Measurements from ENCODE around the gene CST3.
"Not testable (repeated sequence)": the region's sequence is repeated elsewhere in the genome, so short reads cannot be mapped to it uniquely, and the experiment has no call there.

The CST3 gene

GRCh38 chr20:23661002-23661429 is 23.3 kb upstream of the CST3 start:
- no peak for DNase-seq

GRCh38 chr20:23659989-23660837 is 22.5 kb upstream of the CST3 start:
- no peak for DNase-seq

GRCh38 chr20:23659610-23659988 is 21.8 kb upstream of the CST3 start:
- DNase-seq: not testable (repeated sequence)

GRCh38 chr20:23658989-23659609 is 21.3 kb upstream of the CST3 start:
- no peak for DNase-seq

- no peak for DNase-seq
These were observed 20.6 kb upstream of the CST3 start for GRCh38 chr20:23658336-23658735.

- no peak for DNase-seq
These were observed 19.4 kb upstream of the CST3 start for GRCh38 chr20:23657202-23657601.

GRCh38 chr20:23656372-23656771 is 18.6 kb upstream of the CST3 start:
- no peak for DNase-seq

GRCh38 chr20:23655491-23656211 is 17.9 kb upstream of the CST3 start:
- no peak for DNase-seq

GRCh38 chr20:23654717-23655116 is 17.0 kb upstream of the CST3 start:
- no peak for DNase-seq

GRCh38 chr20:23654000-23654399 is 16.2 kb upstream of the CST3 start:
- DNase-seq: no peak

GRCh38 chr20:23653400-23653938 is 15.7 kb upstream of the CST3 start:
- no peak for DNase-seq

- DNase-seq: no peak
These were observed 15.2 kb upstream of the CST3 start for GRCh38 chr20:23652926-23653325.

GRCh38 chr20:23652371-23652770 is 14.6 kb upstream of the CST3 start:
- DNase-seq: no peak

- DNase-seq: no peak
These were observed 13.4 kb upstream of the CST3 start for GRCh38 chr20:23651117-23651516.

- DNase-seq: no peak
These were observed 12.2 kb upstream of the CST3 start for GRCh38 chr20:23649830-23650417.

- DNase-seq: no peak
These were observed 11.5 kb upstream of the CST3 start for GRCh38 chr20:23649242-23649641.

GRCh38 chr20:23647346-23647745 is 9.6 kb upstream of the CST3 start:
- no peak for DNase-seq

GRCh38 chr20:23646106-23646873 is 8.5 kb upstream of the CST3 start:
- DNase-seq: no peak

GRCh38 chr20:23645575-23645974 is 7.8 kb upstream of the CST3 start:
- DNase-seq: no peak

GRCh38 chr20:23644164-23644563 is 6.4 kb upstream of the CST3 start:
- no peak for DNase-seq

- DNase-seq: no peak
These were observed 5.9 kb upstream of the CST3 start for GRCh38 chr20:23643659-23644058.
